A673 (cell line): Measurements from ENCODE around the gene TAS2R1.

Experiments used
- EZH2 ChIP-seq: fragments of 200-600 bp; sonication (generic); IDR thresholded peaks from 2 replicates; pipeline ENCODE4 v1.6.1; 2017; ENCODE audit warnings: borderline replicate concordance, low read depth, mild to moderate bottlenecking, mixed read lengths, antibody characterized with exemption, low read length; ENCODE audit not compliant: poor library complexity, severe bottlenecking
- TF ChIP-seq, protein P1 (sequence below): fragments of 300-800, 200-600 bp; sonication (generic); conservative IDR thresholded peaks from 2 replicates; pipeline ENCODE4 v1.5.1; 2017; ENCODE audit warnings: low read depth, mild to moderate bottlenecking, antibody characterized with exemption, low read length, moderate library complexity, mixed read lengths

GRCh38 chr5:9599391-9599790 is 30.8 kb downstream of the TAS2R1 start:
- TF ChIP-seq, protein P1, sequence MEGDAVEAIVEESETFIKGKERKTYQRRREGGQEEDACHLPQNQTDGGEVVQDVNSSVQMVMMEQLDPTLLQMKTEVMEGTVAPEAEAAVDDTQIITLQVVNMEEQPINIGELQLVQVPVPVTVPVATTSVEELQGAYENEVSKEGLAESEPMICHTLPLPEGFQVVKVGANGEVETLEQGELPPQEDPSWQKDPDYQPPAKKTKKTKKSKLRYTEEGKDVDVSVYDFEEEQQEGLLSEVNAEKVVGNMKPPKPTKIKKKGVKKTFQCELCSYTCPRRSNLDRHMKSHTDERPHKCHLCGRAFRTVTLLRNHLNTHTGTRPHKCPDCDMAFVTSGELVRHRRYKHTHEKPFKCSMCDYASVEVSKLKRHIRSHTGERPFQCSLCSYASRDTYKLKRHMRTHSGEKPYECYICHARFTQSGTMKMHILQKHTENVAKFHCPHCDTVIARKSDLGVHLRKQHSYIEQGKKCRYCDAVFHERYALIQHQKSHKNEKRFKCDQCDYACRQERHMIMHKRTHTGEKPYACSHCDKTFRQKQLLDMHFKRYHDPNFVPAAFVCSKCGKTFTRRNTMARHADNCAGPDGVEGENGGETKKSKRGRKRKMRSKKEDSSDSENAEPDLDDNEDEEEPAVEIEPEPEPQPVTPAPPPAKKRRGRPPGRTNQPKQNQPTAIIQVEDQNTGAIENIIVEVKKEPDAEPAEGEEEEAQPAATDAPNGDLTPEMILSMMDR: no peak
- no peak for TF ChIP-seq EZH2
